Stomach (tissue), 4 donors: ENCODE measurements around the gene SLFN12.
"Not testable (repeated sequence)": the region's sequence is repeated elsewhere in the genome, so short reads cannot be mapped to it uniquely, and the experiment has no call there.

ENCODE experiments used
- CTCF ChIP-seq, 7 experiments: fragments of 450-650 bp in 4 of 7; fragments of 200-600 bp in 3 of 7; sonication (generic) in 3 of 7; IDR thresholded peaks; one replicate each; pipeline ENCODE4 v1.5.1; 2016 to 2019; ENCODE audit warnings: antibody characterized with exemption in 7 of 7, control low read depth in 2 of 7, mild to moderate bottlenecking in 1 of 7
- EP300 ChIP-seq: sonication (generic); formaldehyde crosslinking; IDR thresholded peaks from one replicate; pipeline ENCODE4 v1.6.1; 2017; ENCODE audit warnings: antibody characterized with exemption
- POLR2A ChIP-seq, 4 donors: fragments of 450-650 bp; IDR thresholded peaks; one replicate each; pipeline ENCODE4 v1.6.1; 2016; ENCODE audit warnings: antibody characterized with exemption in 4 of 4, control low read depth in 2 of 4, mild to moderate bottlenecking in 1 of 4, moderate library complexity in 1 of 4
- POLR2AphosphoS5 ChIP-seq, 3 donors: sonication (generic); formaldehyde crosslinking; IDR thresholded peaks; one replicate each; pipeline ENCODE4 v1.6.1; 2016; ENCODE audit warnings: antibody characterized with exemption in 3 of 3

DNA sequence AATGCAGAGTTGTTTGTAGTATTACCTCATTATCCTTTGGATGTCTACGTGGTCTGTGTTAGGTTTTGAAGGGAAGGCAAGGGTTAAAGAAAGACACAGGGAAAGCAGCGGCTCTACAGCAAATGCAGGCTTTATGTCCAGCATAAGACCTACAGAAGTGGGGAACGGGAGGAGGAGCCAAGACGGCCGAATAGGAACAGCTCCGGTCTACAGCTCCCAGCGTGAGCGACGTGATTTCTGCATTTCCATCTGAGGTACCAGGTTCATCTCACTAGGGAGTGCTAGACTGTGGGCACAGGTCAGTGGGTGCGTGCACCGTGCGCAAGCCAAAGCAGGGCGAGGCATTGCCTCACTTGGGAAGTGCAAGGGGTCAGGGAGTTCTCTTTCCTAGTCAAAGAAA is 38.5 kb downstream of the SLFN12 start:
- not testable (repeated sequence) for TF ChIP-seq CTCF (IDR thresholded peaks at IDR 0.05); POLR2AphosphoS5 (IDR thresholded peaks at IDR 0.05); EP300; POLR2A (IDR thresholded peaks at IDR 0.05)
